Large intestine (tissue), 3 donors: ENCODE results near the gene MAP7D1. TPM values are rescaled to one million over a fixed set of nuclear protein-coding genes. Genes with fewer than 3 reads are reported as not detected.
"Not testable (repeated sequence)": the region's sequence is repeated elsewhere in the genome, so short reads cannot be mapped to it uniquely, and the experiment has no call there.

Experiments
- DNase-seq, 2 donors: peaks; one replicate each; pipeline versions ENCODE4 v3.0.0 to v3.0.0-alpha.2; 2013
- H3K27ac ChIP-seq: one replicate; pipeline ENCODE4 v1.5.1; 2013; ENCODE audit warnings: low read length
- H3K27me3 ChIP-seq: 2 replicates; pipeline ENCODE4 v1.6.1; 2013; ENCODE audit warnings: low read length; ENCODE audit not compliant: control insufficient read depth, insufficient read depth
- H3K36me3 ChIP-seq: 2 replicates; pipeline ENCODE4 v1.6.1; 2013; ENCODE audit warnings: low read length; ENCODE audit not compliant: control insufficient read depth, insufficient read depth
- H3K4me1 ChIP-seq: one replicate; pipeline ENCODE4 v1.6.1; 2013; ENCODE audit warnings: low read length; ENCODE audit not compliant: control insufficient read depth, insufficient read depth
- H3K4me3 ChIP-seq: one replicate; pipeline ENCODE4 v1.5.1; 2013; ENCODE audit warnings: low read length
- H3K9me3 ChIP-seq: one replicate; pipeline ENCODE4 v1.6.1; 2013; ENCODE audit warnings: mild to moderate bottlenecking, low read depth, low read length, moderate library complexity; ENCODE audit not compliant: control insufficient read depth
- WGBS: methylation state at CpG from one replicate; pipeline ENCODE4 v1.1.5; 2013; ENCODE audit warnings: low lambda C conversion rate; ENCODE audit not compliant: insufficient coverage; 5-methylcytosine and 5-hydroxymethylcytosine counted together
- polyA plus RNA-seq: library from polyadenylated mRNA; unstranded; fragments of 120-200 nt; gene quantifications from one replicate; pipeline ENCODE4 v1.2.1, GENCODE V29; 2013

Gene MAP7D1
- polyA plus RNA-seq, 1 donor, result 38.6 TPM

- Histone ChIP-seq H3K27ac (peak overlapping the region; percentile 66), H3K4me3 (no peak overlapping the region), H3K36me3 (no peaks in the 10 kb centered on the region), H3K27me3 (no peaks in the 10 kb centered on the region), H3K4me1 (peaks cover 37% of the 10 kb centered on the region), H3K9me3 (no peaks in the 10 kb centered on the region)
- no peak for DNase-seq
- no CpG with 5 or more reads among the region's 1 CpG for WGBS
Measured at GRCh38 chr1:36151134-36151844, 4.7 kb upstream of the MAP7D1 start.

GRCh38 chr1:36151845-36152203 is 4.1 kb upstream of the MAP7D1 start:
- DNase-seq, result no peak
- peaks cover 37% of the 10 kb centered on the region for H3K4me1 ChIP-seq
- WGBS, result no CpG with 5 or more reads among the region's 3 CpGs

GRCh38 chr1:36153476-36153875 is 2.5 kb upstream of the MAP7D1 start:
- Histone ChIP-seq H3K4me1 (peaks cover 41% of the 10 kb centered on the region), H3K36me3 (no peaks in the 10 kb centered on the region), H3K9me3 (no peaks in the 10 kb centered on the region), H3K27ac (no peak overlapping the region), H3K27me3 (no peaks in the 10 kb centered on the region), H3K4me3 (no peak overlapping the region)
- WGBS, result no CpG with 5 or more reads among the region's 6 CpGs
- no peak for DNase-seq

More at GRCh38 chr1:36151845-36152203, 4.1 kb upstream of the MAP7D1 start:
- Histone ChIP-seq H3K4me3 (no peak overlapping the region), H3K27me3 (no peaks in the 10 kb centered on the region), H3K27ac (no peak overlapping the region), H3K9me3 (no peaks in the 10 kb centered on the region), H3K36me3 (no peaks in the 10 kb centered on the region)

GRCh38 chr1:36154335-36154734 is 1.6 kb upstream of the MAP7D1 start:
- no peaks in the 10 kb centered on the region for H3K36me3 ChIP-seq
- H3K4me3 ChIP-seq, result no peak overlapping the region
- H3K27ac ChIP-seq, result no peak overlapping the region
- H3K27me3 ChIP-seq, result no peaks in the 10 kb centered on the region
- DNase-seq, result no peak
- H3K9me3 ChIP-seq, result no peaks in the 10 kb centered on the region
- peaks cover 38% of the 10 kb centered on the region for H3K4me1 ChIP-seq
- WGBS, result no CpG with 5 or more reads among the region's 6 CpGs

GRCh38 chr1:36154765-36155407 is 1.1 kb upstream of the MAP7D1 start:
- WGBS, result no CpG with 5 or more reads among the region's 6 CpGs
- peaks cover 36% of the 10 kb centered on the region for H3K4me1 ChIP-seq
- no peaks in the 10 kb centered on the region for H3K9me3 ChIP-seq
- no peaks in the 10 kb centered on the region for H3K27me3 ChIP-seq
- no peaks in the 10 kb centered on the region for H3K36me3 ChIP-seq
- DNase-seq, result no peak
- H3K27ac ChIP-seq, result peak overlapping the region; percentile 89
- peak overlapping the region; percentile 70 for H3K4me3 ChIP-seq

- DNase-seq, result peak in 1 of 2 donors; percentile 74
- no peaks in the 10 kb centered on the region for H3K27me3 ChIP-seq
- no peaks in the 10 kb centered on the region for H3K36me3 ChIP-seq
- peaks cover 27% of the 10 kb centered on the region for H3K4me1 ChIP-seq
- WGBS, result no CpG with 5 or more reads among the region's 69 CpGs
- H3K9me3 ChIP-seq, result no peaks in the 10 kb centered on the region
- peak overlapping the region; percentile 88 for H3K4me3 ChIP-seq
- peak overlapping the region; percentile 72 for H3K27ac ChIP-seq
Measured at GRCh38 chr1:36156329-36157114, 562 bp downstream of the MAP7D1 start.

GRCh38 chr1:36157115-36157903 is 1.3 kb downstream of the MAP7D1 start:
- H3K4me3 ChIP-seq, result peak overlapping the region; percentile 88
- H3K27me3 ChIP-seq, result no peaks in the 10 kb centered on the region
- no CpG with 5 or more reads among the region's 9 CpGs for WGBS
- H3K27ac ChIP-seq, result peak overlapping the region; percentile 72
- peaks cover 29% of the 10 kb centered on the region for H3K4me1 ChIP-seq
- no peaks in the 10 kb centered on the region for H3K9me3 ChIP-seq
- H3K36me3 ChIP-seq, result no peaks in the 10 kb centered on the region
- DNase-seq, result no peak

- no peak overlapping the region for H3K4me3 ChIP-seq
- DNase-seq, result no peak
- no peaks in the 10 kb centered on the region for H3K9me3 ChIP-seq
- no peaks in the 10 kb centered on the region for H3K27me3 ChIP-seq
- whole genome bisulfite sequencing, result no CpG with 5 or more reads among the region's 9 CpGs
- H3K27ac ChIP-seq, result no peak overlapping the region
- H3K4me1 ChIP-seq, result peaks cover 29% of the 10 kb centered on the region
- H3K36me3 ChIP-seq, result no peaks in the 10 kb centered on the region
Measured at GRCh38 chr1:36157973-36158826, 2.2 kb downstream of the MAP7D1 start.

GRCh38 chr1:36158827-36159252 is 2.9 kb downstream of the MAP7D1 start:
- not testable (repeated sequence) for H3K4me3 ChIP-seq

More at GRCh38 chr1:36158827-36159252, 2.9 kb downstream of the MAP7D1 start:
- DNase-seq, H3K36me3 ChIP-seq, H3K9me3 ChIP-seq, H3K27ac ChIP-seq, H3K27me3 ChIP-seq: not testable (repeated sequence)
- WGBS, result no CpG with 5 or more reads among the region's 10 CpGs
- peaks cover 29% of the 10 kb centered on the region for H3K4me1 ChIP-seq
